GM12892 (cell line): ENCODE results near the gene THUMPD1.
"Not testable (repeated sequence)": the region's sequence is repeated elsewhere in the genome, so short reads cannot be mapped to it uniquely, and the experiment has no call there.

Experiments
- POLR2A ChIP-seq: IDR thresholded peaks from 2 replicates; pipeline ENCODE4 v1.6.1; 2011; ENCODE audit warnings: low read depth, low read length, control low read depth
- POLR2AphosphoS5 ChIP-seq: IDR thresholded peaks from 2 replicates; pipeline ENCODE4 v1.6.1; 2011; ENCODE audit warnings: low read depth, low read length, control low read depth

- not testable (repeated sequence) for TF ChIP-seq POLR2A, POLR2AphosphoS5
Measured at GRCh38 chr16:20694096-20694495, 47.5 kb downstream of the THUMPD1 start.
